ENCODE measurements around the gene NBAS. TPM values are rescaled to one million over a fixed set of nuclear protein-coding genes. Genes with fewer than 3 reads are reported as not detected.
A peak's percentile ranks its signal among the peaks of the same experiment; 100 is the strongest.

NBAS gene
- total RNA-seq, 1 experiment from 2014 or later, result 32.5 TPM

DNA sequence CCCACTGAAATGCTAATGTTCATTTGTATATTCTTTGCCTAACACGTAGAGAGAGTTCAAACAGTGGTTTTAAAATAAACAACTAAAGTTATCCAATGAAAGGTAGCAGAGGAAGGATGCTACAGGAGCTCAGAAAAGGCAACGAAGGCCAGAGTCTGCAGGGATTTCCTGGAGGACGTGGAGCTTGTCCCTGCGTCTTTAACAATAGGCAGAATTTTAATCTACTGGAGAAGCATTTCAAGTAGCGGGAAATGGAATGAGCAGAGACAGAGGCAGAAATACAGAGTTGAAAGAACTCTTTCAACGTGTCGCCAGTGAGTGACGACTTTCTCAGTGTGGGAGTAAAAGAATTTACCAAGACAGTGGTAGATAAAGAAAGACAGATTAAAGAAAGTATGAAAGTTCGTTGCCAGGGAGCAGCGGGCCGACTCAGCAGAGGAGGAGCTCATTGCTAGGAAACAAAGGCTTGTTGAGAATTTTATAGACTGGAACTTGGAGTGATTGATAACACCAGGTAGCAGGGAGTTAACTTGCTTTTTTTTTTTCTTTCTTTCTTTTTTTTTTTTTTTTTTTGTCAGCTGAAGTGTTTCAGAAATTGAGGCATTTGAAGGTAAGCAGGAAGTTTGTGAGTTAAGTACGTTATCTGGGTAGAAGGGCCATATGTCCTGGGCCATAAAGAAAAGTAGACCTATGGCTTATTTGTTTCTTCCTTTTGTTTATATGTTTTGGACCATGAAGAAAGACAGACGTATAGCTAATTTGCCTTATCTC lies 625 bp upstream of the NBAS start:
- Mint-ChIP-seq H3K27me3 (ENCODE audit: low read depth) (peaks cover 3% of the 10 kb centered on the region; the same call in 1 of the 2 replicates), H3K4me3 (peak overlapping the region; percentile 99), H3K4me1 (peaks cover 13 to 20% of the 10 kb centered on the region in 2 experiments), H3K36me3 (ENCODE audit: insufficient read depth in 1 of 3, low read depth in 3 of 3) (no peaks in the 10 kb centered on the region), H3K27ac (peak overlapping the region; percentile 60 to 81 (median 78); a peak in 4 of 7 replicates), H3K9me3 (no peaks in the 10 kb centered on the region)
- H3K23ac ChIP-seq (ENCODE audit: insufficient read length, low read depth, low read length), result no peak overlapping the region
- no peak overlapping the region; the same call in 1 of the 2 replicates for H3K14ac ChIP-seq (ENCODE audit: insufficient read depth, low read length)
- H3K4me2 ChIP-seq (ENCODE audit: insufficient read depth, insufficient read length, low read length), result peak overlapping the region; percentile 100
- no CpG with 5 or more reads among the region's 13 CpGs for WGBS (ENCODE audit: extremely low coverage, insufficient read length, low lambda C conversion rate)
- H2AFZ ChIP-seq (ENCODE audit: low read length), result peak overlapping the region; percentile 98
- no peak for TF ChIP-seq CTCF (conservative IDR thresholded peaks at IDR 0.05)
- no peaks in the 10 kb centered on the region for H4K20me1 ChIP-seq (ENCODE audit: control insufficient read depth, insufficient read depth, insufficient read length)
- H4K91ac ChIP-seq (ENCODE audit: insufficient read length, low read depth, low read length), result no peak overlapping the region
- H4K8ac ChIP-seq (replicated peaks; ENCODE audit: insufficient read length, low read depth, low read length), result no peak overlapping the region
- no peak overlapping the region for H2BK5ac ChIP-seq (ENCODE audit: insufficient read length, low read length)
- no peak for DNase-seq
- H3K27ac ChIP-seq (ENCODE audit: insufficient read length, low read depth, low read length), result no peak overlapping the region
- no peak overlapping the region for H3K9ac ChIP-seq (ENCODE audit: extremely low read depth, insufficient read length, low read length)
- no peak overlapping the region for H2BK20ac ChIP-seq (ENCODE audit: low read depth, low read length, poor library complexity, severe bottlenecking)
- H2BK12ac ChIP-seq (ENCODE audit: insufficient read length, low read depth, low read length), result no peak overlapping the region
- H3T11ph ChIP-seq (ENCODE audit: low read length), result no peak overlapping the region
- no peaks in the 10 kb centered on the region for H3K27me3 ChIP-seq (ENCODE audit: insufficient read depth, low read length)
- H3K9me3 ChIP-seq (ENCODE audit: control insufficient read depth, low read depth, low read length), result no peaks in the 10 kb centered on the region
- H2BK120ac ChIP-seq (ENCODE audit: low read depth, low read length, poor library complexity, severe bottlenecking), result no peak overlapping the region
- H3K4ac ChIP-seq (ENCODE audit: low read depth, low read length), result no peak overlapping the region
- no peaks in the 10 kb centered on the region; the same call in 1 of the 2 replicates for H3K79me2 ChIP-seq (ENCODE audit: insufficient read depth, low read length)
- no peak overlapping the region for H2AK5ac ChIP-seq (ENCODE audit: insufficient read length, low read length)
- H2BK15ac ChIP-seq (ENCODE audit: low read depth, low read length), result no peak overlapping the region
- H3K23me2 ChIP-seq (ENCODE audit: insufficient read length, low read depth, low read length, poor library complexity, severe bottlenecking), result peaks cover 12% of the 10 kb centered on the region
- H3K56ac ChIP-seq (ENCODE audit: insufficient read length, low read depth, low read length), result no peak overlapping the region
- no peak overlapping the region for H4K5ac ChIP-seq (ENCODE audit: insufficient read length, low read depth, low read length)
- H3K79me1 ChIP-seq (ENCODE audit: insufficient read depth, low read depth, low read length, poor library complexity, severe bottlenecking), result peaks cover 6% of the 10 kb centered on the region
- H3K18ac ChIP-seq (ENCODE audit: insufficient read length, low read depth, low read length), result peak overlapping the region; percentile 4
- 0 out of 2 replicates have a peak, but pooled peaks cover 3% of the 10 kb centered on the region for H3K4me1 ChIP-seq (ENCODE audit: insufficient read depth, low read length)
